GM19035 (cell line): ENCODE measurements around the gene PTPRK.
"Not testable (repeated sequence)": the region's sequence is repeated elsewhere in the genome, so short reads cannot be mapped to it uniquely, and the experiment has no call there.

Experiments used
- ATAC-seq: cut with Tn5 transposase; IDR thresholded peaks from one replicate; pipeline ENCODE4 v1.9.1; 2021; ENCODE audit not compliant: unreplicated experiment

Gene PTPRK

DNA sequence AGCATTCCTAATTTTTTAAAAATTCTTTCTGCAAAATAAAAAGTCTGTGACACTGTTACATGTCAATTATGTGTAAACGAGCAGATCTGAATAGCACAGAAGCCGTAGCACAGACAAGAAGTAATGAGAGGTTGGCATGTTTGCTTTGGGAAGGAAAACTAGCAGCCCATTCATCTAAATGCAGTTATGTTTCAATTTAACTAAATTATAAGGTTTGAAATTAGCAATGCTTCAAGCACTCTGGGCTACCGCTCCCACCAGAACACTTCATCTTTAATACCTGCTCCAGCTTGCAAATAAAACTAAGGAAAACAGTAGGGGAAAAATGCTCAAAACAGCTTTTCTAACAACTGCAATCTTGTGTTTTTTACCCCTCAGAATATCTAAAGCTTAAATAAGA lies 73.9 kb downstream of the PTPRK start:
- ATAC-seq, result no peak

DNA sequence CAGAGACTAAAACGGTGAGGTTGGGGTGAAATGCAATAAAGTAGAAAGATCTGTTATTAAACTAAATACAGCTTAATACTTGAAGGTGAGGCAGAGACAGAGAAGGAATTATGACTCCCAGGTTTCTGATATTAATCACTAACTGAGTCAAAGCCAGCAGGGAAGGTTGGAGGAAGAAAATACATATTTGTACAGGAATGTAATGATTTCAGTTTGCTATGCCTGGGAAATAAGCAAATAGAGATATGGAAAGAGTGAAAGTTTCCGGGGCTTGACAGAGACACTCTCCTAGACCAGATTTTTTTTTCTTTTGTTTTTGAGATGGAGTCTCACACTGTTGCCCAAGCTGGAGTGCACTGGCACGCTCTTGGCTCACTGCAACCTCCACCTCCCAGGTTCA lies 76.8 kb downstream of the PTPRK start:
- ATAC-seq, result no peak

DNA sequence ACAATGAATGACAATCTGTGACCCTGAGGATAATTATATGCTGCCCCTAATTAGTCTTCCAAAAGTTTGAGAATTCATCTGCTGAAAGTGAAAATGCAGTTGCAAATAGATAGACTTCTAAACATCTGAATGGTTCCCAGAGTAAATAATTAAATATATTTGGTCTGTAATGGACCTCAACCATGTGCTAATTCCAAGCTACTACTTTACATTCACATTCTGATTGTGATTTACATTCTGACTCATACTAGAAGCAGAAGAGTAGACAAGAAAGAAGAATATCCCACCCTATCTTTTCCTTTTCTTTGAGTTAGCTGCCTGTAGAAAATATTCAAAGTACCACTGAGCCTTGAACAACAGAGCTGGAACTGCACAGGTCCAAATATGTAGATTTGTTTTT lies 80.8 kb downstream of the PTPRK start:
- ATAC-seq, result no peak

DNA sequence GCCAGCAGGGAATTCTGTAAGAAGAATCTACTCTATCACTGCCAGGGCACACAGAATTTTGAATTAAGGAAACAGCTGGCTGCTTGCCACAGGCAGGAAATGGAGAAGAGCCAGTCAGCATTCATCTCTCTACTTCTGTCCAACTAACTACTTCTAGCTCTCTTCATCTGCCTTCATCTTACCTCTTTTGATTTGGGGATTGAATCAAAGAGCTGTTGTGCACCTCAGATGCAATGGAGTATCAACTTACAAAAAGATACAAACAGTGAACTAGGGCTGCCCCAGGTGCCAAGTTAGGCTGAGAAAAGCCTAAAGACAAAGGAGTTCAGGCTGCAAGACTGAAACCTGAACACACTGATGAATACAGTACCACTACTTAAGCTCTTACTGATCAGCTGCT lies 82.0 kb downstream of the PTPRK start:
- no peak for ATAC-seq

DNA sequence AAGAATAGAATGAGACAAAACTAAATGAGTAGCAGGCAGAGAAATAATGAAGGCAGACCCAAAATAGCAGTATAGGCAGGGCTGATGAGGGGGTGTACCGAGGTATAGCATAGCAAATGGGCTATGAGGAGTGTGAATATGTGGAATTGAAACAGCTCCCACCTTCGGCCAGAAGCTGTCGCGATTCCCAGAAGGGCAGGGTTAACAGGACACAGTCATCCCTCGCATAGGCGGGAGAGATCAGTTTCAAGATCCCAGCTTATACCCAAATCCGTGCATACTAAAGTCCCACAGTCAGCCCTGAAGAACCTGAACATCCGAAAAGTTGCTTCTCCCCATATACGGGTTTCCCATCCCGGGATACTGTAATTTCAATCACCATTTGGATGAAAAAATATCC lies 82.7 kb downstream of the PTPRK start:
- ATAC-seq, result no peak

DNA sequence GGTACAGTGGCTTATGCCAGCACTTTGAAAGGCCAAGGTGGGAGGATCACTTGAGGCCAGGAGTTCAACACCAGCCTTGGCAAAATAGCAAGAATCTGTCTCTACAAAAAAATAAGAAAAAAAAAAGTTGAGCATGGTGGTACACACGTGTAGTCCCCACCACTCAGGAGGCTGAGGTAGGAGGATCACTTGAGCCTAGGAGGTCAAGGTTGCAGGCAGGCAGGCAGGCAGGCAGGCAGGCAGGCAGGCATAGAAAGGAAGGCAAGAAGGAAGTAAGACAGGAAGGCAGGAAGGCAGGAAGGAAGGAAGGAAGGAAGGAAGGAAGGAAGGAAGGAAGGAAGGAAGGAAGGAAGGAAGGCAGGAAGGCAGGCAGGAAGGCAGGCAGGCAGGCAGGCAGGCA lies 85.6 kb downstream of the PTPRK start:
- ATAC-seq, result not testable (repeated sequence)

DNA sequence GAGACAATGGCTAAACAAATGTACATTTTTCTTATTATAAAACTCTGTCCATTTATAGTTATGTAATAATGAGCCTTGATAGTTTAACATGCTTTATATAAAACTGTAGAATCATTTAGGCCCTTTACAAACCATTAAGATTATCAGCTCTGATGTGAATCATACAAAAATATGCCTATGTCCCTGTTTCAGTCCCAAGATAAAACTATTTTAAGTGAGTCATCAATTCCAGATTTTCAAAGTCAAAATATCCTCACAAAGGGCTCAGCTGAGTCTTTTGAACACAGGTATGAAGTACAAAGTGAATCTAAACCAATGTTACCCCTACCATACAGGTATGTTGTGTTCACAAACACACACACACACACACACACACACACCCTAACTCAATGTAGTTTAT lies 88.0 kb downstream of the PTPRK start:
- ATAC-seq, result no peak

DNA sequence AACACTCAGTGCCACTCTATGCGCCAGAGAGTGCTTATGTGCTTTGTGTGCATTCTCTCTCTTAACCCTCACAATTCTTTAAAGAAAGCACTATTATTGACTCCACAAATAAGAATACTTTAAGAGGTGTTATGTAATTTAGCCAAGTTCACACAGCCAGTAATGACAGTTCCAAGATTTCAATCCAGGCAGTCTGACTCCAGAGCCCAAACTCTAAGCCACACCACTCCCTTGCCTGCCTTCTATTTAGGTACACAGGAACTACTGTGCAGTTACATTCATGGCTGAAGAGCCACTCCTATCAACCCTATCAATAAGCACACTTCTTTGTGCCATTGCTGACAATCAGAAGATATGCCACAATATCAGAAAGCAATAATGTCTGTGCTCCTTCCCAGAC lies 93.3 kb downstream of the PTPRK start:
- no peak for ATAC-seq

DNA sequence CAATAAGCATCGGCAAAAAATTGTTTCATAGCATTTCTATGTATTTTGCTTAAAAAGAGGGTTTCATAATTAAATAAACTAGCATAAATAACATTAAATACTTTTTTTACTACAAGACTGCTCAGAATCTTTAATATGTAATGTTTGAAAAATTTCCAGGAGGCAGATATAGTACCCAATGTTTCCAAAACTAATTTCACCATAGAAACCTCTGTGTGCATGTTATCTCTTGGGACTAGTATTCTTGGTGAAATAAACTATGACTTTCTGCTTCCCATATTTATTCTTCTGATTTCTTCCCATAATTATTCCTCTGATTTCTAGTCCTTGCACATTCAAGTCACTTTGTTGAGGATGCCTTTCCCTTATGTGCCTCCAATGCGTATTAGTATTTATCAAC lies 94.5 kb downstream of the PTPRK start:
- ATAC-seq, result no peak

DNA sequence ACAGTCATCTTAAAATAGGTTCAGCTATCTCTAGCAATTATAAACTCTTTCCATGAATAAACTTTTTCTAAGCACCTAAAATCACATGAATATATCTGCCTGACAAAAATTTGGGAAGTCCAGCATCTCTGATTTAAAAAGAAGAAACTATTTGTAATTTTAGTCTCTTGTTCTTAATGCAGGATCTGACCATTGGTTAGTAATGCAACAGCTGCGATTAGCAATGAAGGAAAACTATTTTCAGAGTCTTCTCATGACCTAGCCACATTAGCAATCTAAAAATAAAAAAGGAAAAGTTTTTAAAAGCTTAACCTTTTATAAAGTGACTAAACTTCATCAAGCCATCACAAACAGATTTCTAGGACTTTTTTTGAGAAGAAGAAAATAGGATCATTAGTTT lies 97.5 kb downstream of the PTPRK start:
- ATAC-seq, result no peak

DNA sequence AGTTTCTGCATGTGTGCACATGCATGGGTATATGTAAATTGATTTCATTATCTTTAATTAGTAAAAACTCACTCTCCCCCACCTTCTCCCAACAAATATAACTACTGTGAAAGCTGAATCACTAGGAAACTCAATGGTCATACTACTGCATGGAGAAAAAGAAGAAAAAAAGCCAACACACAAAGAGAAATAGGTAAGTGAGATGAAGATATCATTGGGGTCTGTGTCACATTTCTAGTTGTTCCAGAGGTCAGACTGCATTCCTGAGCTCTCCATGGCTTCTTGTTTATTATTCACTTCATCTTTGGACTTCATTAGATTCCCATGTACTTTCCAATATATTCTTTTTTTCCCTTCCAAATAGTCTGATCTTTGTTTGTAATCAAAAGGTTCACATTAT lies 98.2 kb downstream of the PTPRK start:
- no peak for ATAC-seq

DNA sequence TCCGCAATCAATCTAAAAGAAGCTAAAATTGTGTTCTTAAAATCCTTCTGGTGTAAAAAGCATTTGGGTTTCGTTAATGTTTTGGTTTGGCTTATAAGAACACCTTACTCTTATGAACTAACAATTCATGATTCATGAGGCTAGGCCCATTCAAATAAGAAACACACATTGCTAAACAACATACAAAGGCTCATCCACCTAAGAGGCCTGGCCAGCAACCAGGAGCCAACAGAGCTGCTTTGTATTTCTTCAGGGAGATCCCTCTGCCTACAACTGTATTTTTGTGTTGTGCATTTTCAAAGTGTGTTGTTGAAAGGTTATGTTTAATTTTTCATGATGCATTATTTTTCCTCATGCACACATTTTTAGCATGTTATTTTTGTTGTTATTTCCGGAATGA lies 98.6 kb downstream of the PTPRK start:
- ATAC-seq, result no peak

DNA sequence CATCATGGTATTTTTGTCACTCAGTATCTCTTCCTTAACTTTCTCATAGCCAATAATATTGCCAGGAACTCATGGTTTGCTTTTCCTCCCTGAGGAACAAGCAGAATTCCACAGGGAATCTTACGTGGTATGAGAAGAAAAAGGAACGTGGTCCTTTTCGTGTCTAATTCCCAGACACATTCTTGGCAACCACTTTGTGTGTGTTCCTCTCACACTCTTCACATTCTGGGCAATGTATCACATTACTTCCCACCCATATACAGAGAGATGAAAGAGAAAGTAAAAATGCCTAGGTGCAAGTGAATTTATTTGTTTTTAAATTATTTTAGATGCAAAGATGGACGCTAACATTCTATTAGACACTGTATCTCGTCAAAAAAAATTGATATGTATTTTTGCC lies 102.7 kb downstream of the PTPRK start:
- no peak for ATAC-seq

DNA sequence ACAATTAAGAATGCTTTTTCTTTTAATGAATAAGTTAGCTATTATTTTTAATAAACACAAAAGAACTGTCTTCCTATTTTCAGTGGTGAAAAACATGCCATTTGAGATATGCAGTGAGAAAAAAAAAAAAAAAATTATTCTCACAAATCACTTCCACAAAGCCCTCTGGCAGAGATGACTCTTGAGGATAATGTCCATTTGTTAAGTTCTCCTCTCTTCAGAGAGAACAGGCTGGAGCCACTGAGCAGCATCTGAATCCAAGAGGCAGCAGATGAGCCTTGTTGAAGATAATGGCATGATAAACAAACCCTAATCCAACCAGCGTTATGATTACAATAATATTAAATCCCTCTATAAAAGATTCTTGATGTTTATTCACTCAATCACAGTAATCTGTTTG lies 105.0 kb downstream of the PTPRK start:
- ATAC-seq, result no peak

DNA sequence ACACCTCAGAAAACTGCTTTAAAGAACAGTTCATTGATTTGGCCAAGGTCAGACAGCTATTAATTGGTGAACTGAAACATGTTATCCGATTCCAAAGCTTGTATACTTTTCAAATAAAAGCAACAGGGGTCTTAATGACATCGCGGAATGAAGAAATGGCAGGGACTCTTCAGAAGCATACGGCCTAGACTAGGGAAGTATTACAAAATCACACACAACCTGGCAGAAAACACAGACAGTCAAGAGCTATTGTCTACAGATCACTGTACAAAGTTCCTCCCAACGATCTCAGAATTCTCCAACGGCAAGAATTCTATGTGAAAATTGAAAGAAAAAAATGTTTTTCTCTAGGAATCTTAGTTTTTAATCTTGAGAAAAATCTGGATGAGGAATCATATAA lies 105.5 kb downstream of the PTPRK start:
- ATAC-seq, result no peak

DNA sequence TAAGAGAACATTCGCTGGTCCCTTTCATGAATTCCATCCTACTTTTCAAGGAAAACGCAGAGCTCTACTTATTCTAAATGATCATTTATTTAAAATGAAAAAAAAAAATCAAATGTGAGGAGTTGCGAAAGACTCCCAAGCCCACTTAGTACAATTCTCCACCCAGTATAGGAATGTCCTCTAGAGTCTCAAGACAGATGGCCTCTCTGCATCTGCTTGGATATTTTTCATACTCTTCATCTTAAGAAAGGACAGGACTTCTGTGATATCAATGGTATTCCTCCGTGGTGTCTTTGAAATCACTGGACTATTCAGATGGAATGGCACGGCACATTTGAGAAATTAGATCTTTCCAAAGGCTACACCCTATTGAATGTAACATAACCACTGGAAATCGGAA lies 107.1 kb downstream of the PTPRK start:
- no peak for ATAC-seq

DNA sequence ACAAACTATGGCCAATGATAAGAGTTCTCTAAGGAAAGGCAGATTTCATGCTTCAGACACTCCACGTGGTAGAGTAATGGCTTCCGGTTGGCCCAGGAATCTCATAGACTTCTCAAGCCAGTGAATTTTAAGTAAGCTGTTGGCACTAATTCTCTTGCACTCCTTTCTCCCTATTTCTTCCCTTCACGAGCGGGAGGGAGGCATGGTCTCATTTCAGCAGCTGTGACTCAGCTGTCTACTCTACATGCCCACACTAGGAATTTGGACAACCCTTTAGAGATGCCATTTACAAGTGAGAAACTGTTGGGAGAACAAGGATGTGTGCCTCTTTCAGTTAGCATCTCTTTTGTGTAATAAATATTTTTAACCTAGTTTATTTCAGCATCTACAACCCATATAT lies 107.7 kb downstream of the PTPRK start:
- ATAC-seq, result no peak

DNA sequence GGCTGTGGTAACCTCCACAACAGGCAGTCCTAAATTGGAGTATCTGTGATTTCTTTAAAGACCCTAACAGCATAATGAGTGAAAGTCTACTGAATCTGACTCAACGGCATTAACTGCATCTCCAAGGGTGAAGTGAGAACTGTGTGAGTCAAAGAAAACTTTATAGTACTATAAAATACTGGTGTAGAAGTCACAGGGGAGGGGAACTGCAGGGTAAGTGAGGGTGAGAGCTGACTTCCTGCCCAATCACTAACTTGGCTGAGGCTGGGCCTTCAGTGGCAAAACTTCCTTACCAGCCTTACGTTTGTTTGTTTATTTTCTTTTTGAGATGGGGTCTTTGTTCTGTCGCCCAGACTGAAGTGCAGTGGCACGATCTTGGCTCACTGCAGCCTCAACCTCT lies 109.8 kb downstream of the PTPRK start:
- no peak for ATAC-seq

DNA sequence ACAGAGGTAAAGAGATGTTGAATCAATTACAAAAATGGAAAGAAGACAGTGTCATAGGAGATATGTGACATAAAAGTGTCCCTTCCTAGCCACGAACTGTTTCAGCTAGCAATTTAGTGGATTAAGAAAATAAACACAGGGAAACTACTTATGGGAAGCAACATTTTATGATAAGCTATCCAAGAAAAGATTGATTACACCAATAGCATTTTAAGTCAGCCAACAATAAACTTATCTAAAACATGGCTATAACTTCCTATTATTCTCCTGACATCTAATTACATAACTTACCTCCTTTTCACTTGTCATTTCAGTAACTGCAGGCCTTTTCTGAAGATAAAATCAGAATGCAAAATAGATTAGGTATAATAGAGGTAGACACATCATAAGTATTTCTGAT lies 111.4 kb downstream of the PTPRK start:
- no peak for ATAC-seq

DNA sequence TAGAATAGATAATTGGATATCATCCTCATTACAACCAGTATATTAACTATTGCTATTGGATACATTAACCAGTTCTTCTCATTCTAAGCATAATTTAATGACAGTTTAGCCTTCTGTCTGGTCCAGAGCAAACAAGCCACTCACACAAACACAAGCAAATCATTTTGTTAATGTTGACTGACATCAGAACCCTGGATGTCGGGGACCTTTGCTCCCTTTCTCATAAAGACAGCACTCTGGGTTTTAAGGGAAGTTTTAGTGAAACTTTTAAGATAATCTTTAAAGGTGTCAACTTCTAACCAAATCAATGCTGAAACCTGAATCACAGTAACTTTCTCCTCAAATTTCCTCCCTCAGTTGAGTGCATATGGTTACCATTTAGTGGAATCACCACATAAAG lies 113.9 kb downstream of the PTPRK start:
- ATAC-seq, result no peak

DNA sequence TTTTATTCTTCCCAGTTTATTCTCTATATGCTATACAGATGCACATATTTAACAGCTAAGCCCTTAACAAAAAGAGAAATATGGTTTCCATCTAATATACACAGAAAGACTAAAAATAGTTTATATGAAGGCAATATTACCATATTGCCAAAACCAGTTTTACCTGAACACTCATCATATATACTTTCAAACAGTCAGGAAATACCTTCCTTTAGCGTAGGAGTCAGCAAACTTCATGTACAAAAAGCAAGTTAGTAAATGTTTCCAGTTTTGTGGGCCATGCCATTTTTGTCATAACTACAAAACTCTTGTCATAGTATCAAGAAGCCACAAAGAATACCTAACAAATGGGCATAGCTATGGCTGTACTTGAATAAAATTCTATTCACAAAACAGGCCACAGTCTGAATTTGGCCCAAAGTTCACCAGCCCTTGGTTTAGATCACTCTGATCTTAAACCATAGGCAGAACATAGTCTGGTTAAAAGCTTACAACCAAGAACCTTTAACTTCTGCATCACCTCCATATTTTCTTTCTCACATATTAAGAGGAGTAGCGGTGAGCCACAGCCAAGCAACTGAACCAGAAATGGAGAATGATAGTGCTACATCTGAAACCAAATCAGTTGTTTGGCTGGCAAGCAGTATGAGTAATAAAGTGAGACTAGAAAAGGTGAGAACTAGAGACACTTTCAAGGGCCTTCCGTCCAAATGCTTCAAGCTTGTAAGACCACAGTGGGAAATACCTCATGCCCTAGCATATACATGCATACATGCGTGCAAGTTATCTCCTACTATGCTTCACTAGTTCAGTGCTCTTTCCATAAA lies 116.6 kb downstream of the PTPRK start:
- ATAC-seq, result no peak

DNA sequence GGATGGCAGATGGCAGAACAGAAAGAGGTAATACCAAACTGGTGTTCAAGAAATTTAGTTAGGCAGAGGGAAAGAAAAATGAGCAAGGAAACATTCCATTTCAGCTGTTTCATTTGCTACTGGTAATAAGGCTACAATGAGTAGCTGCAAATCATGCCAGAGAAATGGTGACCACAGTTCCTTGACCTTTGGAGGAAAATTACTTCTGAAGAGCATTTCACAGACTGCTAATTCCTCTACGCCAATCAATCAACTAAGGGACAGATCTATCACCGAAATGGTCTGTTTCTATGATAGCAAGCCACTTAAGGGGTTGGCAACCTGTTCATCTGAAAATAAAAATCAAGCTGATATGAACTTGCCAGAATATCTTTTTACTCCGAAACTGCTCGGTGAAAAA lies 119.5 kb downstream of the PTPRK start:
- ATAC-seq, result no peak

DNA sequence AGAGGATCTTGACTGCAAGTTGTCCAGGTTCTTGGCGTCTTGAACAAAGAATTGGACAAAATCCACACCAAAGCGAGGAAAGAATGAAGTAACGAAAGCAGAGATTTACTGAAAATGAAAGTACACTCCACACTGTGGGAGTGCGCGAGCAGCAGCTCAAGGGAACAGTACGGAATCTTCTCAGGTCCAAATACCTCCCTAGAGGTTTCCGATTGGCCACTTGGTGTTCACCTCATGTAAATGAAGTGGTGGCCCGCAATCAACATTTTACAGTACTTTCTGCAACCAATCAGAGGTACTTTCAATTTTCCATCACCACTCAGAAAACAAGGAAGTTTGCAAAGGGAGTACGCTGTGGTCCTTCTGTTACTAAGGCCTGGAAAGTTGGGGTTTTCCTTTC lies 122.4 kb downstream of the PTPRK start:
- no peak for ATAC-seq
